ENCODE measurements around the gene NLRP6.
"Not testable (repeated sequence)": the region's sequence is repeated elsewhere in the genome, so short reads cannot be mapped to it uniquely, and the experiment has no call there.

Gene NLRP6

GRCh38 chr11:309979-310572 is 31.9 kb downstream of the NLRP6 start:
- not testable (repeated sequence) for DNase-seq

- DNase-seq: not testable (repeated sequence)
Measured at GRCh38 chr11:311013-311748, 33.0 kb downstream of the NLRP6 start.

DNA sequence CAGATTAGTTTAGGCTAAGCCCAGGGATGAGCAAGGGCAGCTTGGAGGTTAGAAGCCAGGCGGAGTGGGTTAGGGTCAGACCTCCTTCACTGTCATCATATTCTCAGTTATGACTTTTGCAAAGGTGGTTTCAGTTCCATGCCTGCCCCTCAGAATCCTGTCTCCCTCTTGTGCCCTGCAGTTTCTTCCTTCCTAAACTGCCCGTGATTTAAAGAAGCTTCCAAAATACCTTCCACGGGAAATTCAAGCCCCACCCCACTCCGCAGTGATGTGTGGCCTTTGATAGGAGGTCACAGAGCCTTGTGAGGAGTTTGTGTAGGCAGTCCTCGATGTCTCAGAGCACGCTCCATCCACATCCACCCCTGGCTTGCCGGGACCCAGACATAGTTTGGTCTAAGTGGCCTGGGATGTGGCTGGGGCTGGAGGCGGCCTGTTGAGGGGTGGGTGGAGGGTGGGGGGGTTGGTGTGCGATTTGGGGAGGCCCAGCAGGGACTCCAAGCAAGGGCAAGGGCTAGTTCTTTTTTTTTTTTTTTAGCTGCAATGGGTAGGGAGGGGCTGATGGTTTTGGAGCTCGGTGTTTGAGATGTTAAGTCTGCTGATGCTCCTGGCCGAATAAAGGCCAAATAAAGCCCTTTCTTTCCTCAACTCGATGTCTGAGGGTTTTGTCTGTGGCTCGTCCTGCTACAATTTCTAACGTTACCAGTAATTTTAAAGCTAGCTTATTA is 34.0 kb downstream of the NLRP6 start:
- no peak for DNase-seq

DNA sequence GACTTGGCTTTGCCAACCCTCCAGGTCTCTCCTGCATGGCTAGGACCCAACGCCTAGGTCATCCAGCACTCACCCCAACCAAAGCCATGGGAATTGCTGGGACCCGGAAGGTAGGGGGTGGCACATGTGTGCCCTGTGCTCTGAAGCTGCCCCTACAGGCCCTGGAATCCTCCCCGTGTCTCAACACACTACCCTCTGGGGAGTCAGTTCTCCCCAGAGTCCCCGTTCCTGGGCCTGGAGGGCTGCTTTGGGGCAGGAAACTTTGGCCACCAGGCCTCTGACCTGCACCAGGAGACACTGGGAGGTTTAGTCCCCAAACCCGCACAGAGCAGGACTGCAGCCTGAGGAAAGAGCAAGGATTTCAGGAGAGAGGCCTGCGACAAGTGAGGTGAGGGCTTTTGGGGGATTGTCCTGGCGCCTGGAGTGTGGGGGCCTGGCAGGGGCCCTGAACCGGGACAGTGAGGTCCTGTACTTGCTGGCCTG is 35.1 kb downstream of the NLRP6 start:
- no peak for DNase-seq

GRCh38 chr11:313787-314553 is 35.8 kb downstream of the NLRP6 start, which contains the start of gene IFITM1:
IFITM1 (plus strand) TSS chr11:314040; CDS start chr11:314171, 131 bp downstream.
- peak; percentile 47 to 89 (median 74) for DNase-seq

DNA sequence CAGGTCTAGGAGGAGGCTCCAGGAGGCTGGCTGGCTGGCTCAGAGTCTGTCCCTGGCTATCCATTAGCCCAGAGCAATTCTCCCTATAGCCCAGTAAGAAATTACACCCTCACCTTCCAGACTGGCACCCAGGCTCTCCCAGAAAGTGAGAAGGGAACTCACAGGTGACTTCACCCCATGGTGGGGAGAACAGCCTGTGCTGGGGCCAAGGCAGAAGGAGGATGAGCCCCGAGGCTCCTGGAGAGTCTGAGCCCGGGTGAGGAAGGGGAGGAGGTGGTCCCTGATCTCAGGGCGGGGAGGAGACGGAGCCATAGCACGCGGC is 36.3 kb downstream of the NLRP6 start:
- not testable (repeated sequence) for DNase-seq

- DNase-seq: peak in 2 of 6 experiments; percentile 31 to 61
Measured at GRCh38 chr11:315051-315481, 36.9 kb downstream of the NLRP6 start.

DNA sequence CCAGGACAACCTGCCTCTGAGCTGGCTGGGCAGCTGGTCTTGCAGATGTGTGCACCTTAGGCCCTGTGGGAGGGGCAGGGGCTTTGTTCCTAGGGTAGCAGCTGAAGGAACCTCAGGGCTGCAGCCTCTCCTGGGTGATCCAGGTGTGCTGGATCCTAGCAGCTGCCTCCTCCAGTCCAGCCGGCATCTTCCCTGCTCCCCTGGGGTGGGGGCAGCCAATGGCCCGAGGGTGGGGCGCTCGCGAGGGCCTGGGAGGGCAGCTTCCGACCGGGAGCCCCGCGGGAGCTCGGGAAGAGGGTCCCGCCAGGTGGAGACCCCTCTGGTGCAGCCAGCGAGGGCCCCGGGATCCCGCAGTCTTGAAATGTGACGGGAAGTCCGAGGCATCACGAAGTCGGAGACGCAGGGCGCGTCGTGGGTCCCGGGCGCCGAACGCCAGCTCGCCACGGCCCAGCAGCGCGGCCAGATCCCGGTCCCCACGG is 37.3 kb downstream of the NLRP6 start:
- DNase-seq: no peak

DNA sequence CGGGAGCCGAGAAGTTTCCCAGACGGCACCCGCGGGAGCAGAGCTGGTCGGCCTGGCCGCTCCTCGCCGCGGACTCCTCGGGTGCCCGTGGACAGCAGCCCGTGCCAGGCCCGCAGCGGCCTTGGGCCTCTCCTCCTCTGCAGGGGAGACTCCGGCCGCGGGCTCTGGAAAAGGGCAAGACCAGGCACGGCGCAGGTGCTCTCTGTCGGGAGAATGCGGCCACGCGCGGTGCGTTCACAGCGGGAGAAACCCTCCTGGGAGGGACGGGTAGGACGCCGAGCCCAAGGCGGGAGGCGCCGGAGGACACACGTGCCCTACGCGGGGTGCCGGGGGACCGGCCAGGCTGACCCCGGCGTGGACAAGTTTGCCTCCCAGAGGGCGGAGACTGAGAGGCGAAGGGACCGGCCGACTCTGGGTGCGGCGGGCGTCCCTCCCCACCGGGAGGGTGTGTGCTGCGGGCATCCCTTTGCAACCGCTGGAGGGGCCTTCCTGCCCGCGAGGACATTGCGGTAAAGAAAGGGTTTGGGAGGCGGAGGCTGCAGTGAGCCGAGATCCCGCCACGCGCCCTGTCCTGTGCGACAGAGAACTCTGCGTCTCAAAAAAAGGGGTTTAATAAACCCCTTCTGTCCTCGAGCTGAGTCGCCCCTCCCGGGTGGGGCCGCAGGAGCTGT is 38.0 kb downstream of the NLRP6 start:
- DNase-seq: peak in 1 of 6 experiments; percentile 59

GRCh38 chr11:316891-317301 is 38.7 kb downstream of the NLRP6 start:
- DNase-seq: peak in 3 of 6 experiments; percentile 34 to 59 (median 47)

- DNase-seq: not testable (repeated sequence)
Measured at GRCh38 chr11:317668-318404, 39.6 kb downstream of the NLRP6 start.

- DNase-seq: not testable (repeated sequence)
Measured at GRCh38 chr11:318405-319120, 40.4 kb downstream of the NLRP6 start.

DNA sequence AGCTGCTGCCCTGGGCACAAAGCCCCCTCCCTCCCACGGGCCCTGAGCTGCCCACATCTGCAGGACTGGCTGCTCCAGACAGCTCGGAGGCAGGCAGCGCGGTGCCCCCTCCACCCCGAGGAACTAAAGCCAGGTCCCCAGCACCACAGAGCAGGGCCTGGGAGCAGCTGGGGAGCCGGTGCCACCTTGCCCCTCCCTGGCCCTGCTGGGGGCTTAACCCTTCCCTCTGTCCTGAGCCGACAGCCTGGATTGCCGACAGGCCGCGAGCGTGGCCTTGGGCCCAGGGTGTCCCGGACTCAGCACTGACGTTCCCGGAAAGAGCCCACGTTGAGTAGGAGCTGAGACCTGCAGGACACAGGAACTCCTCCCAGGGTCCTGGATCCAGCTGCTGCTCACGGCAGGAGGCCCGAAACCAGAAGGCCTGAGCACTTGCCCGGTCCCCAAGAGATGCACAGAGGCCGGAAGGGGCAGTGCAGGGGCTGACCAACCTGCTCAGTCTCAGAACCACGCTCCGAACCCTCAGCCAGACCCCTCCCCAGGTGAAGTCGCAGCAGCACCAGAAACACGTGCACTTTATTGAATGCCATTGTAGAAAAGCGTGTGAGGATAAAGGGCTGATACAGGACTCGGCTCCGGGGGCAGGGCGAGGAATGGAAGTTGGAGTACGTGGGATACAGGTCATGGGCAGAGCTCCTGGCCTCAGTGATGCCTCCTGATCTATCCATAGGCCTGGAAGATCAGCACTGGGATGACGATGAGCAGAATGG is 41.1 kb downstream of the NLRP6 start:
- DNase-seq: not testable (repeated sequence)

DNA sequence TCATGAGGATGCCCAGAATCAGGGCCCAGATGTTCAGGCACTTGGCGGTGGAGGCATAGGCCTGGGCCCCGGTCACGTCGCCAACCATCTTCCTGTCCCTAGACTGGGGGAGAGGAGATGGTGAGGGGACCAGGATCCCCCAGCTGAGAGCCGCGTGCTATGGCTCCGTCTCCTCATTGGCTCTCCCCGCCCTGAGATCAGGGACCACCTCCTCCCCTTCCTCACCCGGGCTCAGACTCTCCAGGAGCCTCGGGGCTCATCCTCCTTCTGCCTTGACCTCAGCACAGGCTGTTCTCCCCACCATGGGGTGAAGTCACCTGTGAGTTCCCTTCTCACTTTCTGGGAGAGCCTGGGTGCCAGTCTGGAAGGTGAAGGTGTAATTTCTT is 41.7 kb downstream of the NLRP6 start:
- not testable (repeated sequence) for DNase-seq

GRCh38 chr11:324156-324555 is 45.9 kb downstream of the NLRP6 start:
- no peak for DNase-seq

DNA sequence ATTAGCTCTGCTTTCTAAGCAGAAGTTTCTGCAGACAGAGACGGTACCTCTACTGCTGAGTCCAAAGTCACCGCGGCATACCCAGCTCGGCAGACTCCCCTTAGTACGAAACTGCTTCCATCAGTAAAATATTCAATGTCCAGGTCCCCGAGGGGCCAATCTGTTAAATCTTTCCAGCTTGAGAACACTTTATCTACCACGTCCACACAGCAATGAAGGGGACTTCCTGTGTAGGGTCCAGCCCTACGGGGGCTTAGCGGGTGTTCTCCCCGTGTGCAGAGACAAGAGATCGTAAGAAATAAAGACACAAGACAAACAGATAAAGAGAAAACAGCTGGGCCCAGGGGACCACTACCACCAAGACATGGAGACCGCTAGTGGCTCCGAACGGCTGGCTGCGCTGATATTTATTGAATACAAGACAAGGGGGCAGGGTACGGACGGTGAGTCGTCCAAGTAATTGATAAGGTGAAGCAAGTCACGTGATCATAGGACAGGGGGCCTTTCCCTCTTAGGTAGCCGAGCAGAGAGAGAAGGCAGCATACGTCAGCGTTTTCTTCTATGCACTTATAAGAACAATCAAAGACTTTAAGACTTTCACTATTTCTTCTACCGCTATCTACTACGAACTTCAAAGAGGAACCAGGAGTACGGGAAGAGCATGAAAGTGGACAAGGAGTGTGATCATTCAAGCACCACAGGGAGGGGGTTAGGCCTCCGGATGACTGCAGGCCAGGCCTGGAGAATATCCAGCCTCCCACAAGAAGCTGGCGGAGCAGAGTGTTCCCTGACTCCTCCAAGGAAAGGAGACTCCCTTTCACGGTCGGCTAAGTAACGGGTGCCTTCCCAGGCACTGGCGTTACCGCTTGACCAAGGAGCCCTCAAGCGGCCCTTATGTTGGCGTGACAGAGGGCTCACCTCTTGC is 46.6 kb downstream of the NLRP6 start:
- DNase-seq: not testable (repeated sequence)

DNA sequence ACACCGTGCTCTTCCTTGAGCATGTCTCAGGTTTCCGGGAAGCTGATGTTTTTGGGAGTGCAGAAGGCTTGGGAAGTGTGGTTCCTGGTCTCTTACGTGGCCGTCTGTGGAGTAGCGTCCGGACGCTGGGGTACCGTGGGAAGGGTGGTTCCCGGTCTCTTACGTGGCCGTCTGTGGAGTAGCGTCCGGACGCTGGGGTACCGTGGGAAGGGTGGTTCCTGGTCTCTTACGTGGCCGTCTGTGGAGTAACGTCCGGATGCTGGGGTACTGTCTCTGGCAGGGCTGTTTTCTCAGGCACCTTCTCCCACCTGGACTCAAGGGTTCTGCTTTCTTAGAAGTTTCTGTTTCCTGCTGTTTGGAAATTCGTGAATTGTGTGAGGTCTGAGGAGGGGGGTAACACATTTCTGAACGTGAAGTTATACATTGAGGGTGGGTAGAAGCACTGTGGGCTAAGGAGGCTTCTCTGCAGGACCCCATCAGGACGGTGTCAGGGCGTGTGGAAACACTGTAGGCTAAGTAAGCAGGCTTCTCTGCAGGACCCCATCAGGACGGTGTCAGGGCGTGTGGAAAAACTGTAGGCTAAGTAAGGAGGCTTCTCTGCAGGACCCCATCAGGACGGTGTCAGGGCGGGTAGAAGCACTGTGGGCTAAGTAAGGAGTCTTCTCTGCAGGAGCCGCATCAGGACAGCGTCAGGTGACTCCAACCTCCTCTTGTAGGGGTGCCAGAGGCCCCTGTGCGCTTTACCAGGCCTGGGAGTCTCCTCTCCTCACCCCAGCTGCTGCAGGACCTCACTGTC is 47.8 kb downstream of the NLRP6 start:
- no peak for DNase-seq

DNA sequence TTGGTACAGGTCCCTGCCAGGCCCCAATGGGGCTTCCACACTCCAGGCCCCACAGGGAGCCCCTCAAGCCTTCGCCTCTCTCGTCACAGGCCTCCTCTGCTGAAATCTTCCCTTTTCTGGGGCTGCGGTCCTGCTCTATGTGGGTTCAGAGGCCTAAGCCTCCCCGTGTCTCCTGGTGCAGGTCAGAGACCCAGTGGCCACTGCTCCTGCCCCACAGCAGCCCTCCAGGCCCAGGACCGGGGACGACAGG is 48.3 kb downstream of the NLRP6 start:
- no peak for DNase-seq

All from stimulated activated naive CD4-positive, alpha-beta T cell (primary cell).